ENCODE measurements around the gene SPHKAP.

DNA sequence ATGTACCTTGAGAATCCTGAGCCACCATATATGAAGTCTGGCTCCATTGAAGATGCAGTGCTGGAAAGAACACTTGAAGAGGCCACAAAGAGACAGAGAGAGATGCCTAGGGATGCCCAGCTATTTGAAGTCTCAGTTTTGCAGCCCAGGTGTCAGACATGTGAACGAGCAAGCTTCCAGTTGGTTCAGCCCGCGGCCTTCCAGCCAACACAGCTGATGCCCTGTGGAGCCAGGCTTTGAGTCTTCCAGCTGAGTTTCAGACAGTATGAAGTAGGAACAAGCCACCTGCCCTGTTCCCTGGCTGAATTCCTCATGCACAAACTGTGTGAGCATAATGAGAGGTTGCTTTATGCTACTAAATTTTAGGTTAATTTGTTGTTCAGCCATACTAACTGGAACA lies 108.8 kb downstream of the SPHKAP start:
- TF ChIP-seq, protein P1, sequence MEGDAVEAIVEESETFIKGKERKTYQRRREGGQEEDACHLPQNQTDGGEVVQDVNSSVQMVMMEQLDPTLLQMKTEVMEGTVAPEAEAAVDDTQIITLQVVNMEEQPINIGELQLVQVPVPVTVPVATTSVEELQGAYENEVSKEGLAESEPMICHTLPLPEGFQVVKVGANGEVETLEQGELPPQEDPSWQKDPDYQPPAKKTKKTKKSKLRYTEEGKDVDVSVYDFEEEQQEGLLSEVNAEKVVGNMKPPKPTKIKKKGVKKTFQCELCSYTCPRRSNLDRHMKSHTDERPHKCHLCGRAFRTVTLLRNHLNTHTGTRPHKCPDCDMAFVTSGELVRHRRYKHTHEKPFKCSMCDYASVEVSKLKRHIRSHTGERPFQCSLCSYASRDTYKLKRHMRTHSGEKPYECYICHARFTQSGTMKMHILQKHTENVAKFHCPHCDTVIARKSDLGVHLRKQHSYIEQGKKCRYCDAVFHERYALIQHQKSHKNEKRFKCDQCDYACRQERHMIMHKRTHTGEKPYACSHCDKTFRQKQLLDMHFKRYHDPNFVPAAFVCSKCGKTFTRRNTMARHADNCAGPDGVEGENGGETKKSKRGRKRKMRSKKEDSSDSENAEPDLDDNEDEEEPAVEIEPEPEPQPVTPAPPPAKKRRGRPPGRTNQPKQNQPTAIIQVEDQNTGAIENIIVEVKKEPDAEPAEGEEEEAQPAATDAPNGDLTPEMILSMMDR (IDR thresholded peaks at IDR 0.05; ENCODE audit: low read depth, low read length) = no peak
- no peak for TF ChIP-seq EZH2phosphoT487 (IDR thresholded peaks at IDR 0.05; ENCODE audit: low read depth)

Data from OCI-LY3 (cell line).